ENCODE results near the gene CHMP2A. TPM values are rescaled to one million over a fixed set of nuclear protein-coding genes. Genes with fewer than 3 reads are reported as not detected.
A peak's percentile ranks its signal among the peaks of the same experiment; 100 is the strongest.

CHMP2A gene
- total and polyA plus RNA-seq, 8 donors, result 84.1 to 120 (median 96.2) TPM

GRCh38 chr19:58529405-58529804, 25.5 kb downstream of the CHMP2A start:
- Histone ChIP-seq H3K4me1 (no peaks in the 10 kb centered on the region), H3K4me3 (no peak overlapping the region), H3K27ac (no peak overlapping the region), H3K36me3 (no peaks in the 10 kb centered on the region), H3K27me3 (peaks cover 0 to 10% of the 10 kb centered on the region in 2 donors), H3K9me3 (no peaks in the 10 kb centered on the region)
- intact Hi-C loops (cut with DNase I), result no loop called here
- ATAC-seq (no peak), DNase-seq (no peak)
- TF ChIP-seq, protein P1, sequence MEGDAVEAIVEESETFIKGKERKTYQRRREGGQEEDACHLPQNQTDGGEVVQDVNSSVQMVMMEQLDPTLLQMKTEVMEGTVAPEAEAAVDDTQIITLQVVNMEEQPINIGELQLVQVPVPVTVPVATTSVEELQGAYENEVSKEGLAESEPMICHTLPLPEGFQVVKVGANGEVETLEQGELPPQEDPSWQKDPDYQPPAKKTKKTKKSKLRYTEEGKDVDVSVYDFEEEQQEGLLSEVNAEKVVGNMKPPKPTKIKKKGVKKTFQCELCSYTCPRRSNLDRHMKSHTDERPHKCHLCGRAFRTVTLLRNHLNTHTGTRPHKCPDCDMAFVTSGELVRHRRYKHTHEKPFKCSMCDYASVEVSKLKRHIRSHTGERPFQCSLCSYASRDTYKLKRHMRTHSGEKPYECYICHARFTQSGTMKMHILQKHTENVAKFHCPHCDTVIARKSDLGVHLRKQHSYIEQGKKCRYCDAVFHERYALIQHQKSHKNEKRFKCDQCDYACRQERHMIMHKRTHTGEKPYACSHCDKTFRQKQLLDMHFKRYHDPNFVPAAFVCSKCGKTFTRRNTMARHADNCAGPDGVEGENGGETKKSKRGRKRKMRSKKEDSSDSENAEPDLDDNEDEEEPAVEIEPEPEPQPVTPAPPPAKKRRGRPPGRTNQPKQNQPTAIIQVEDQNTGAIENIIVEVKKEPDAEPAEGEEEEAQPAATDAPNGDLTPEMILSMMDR (IDR thresholded peaks at IDR 0.05), result no peak

- ATAC-seq, result no peak
Measured at GRCh38 chr19:58522709-58523108, 32.2 kb downstream of the CHMP2A start.

GRCh38 chr19:58521651-58522050, 33.3 kb downstream of the CHMP2A start:
- Histone ChIP-seq H3K27ac (peak overlapping the region in 1 of 2 donors; percentile 39), H3K9me3 (no peaks in the 10 kb centered on the region), H3K27me3 (no peaks in the 10 kb centered on the region), H3K36me3 (peaks cover 0 to 9% of the 10 kb centered on the region in 2 donors), H3K4me1 (peaks cover 9 to 30% of the 10 kb centered on the region in 2 donors), H3K4me3 (no peak overlapping the region)
- no peak for DNase-seq
- no peak for ATAC-seq
- intact Hi-C loops (cut with DNase I), result no loop called here
- TF ChIP-seq, protein P1 (IDR thresholded peaks at IDR 0.05), result no peak

More at GRCh38 chr19:58522709-58523108, 32.2 kb downstream of the CHMP2A start:
- intact Hi-C loops (cut with DNase I), result no loop called here
- Histone ChIP-seq H3K4me1 (peaks cover 9 to 20% of the 10 kb centered on the region in 2 donors), H3K27ac (no peak overlapping the region), H3K27me3 (no peaks in the 10 kb centered on the region), H3K9me3 (no peaks in the 10 kb centered on the region), H3K4me3 (no peak overlapping the region), H3K36me3 (no peaks in the 10 kb centered on the region)
- TF ChIP-seq, protein P1 (IDR thresholded peaks at IDR 0.05), result no peak
- no peak for DNase-seq

DNA sequence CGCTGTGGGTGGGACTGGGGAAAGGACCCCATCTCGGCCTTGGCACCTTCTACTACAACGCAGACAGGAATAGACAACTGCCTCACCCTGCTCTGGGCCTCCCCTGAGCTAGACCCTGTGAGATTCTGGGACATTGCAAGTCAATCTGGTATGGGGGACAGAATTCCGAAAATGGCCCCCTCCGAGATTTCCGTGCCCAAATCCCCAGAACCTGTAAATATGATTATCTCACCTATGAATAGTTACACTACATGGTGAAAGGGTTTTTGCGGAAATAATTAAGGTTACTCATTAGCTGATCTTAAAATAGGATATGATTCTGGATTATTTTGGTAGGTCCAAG, 34.7 kb downstream of the CHMP2A start:
- DNase-seq (no peak), ATAC-seq (no peak)
- H3K36me3 ChIP-seq, result peaks cover 0 to 24% of the 10 kb centered on the region in 2 donors
- H3K4me3 ChIP-seq, result peak overlapping the region; percentile 77 to 78
- TF ChIP-seq, protein P1 (IDR thresholded peaks at IDR 0.05), result no peak
- H3K27ac ChIP-seq, result peak overlapping the region; percentile 95 to 97
- peaks cover 9 to 40% of the 10 kb centered on the region in 2 donors for H3K4me1 ChIP-seq
- H3K27me3 ChIP-seq, result no peaks in the 10 kb centered on the region
- intact Hi-C loops (cut with DNase I), result no loop called here
- H3K9me3 ChIP-seq, result no peaks in the 10 kb centered on the region

- Histone ChIP-seq H3K27me3 (no peaks in the 10 kb centered on the region), H3K4me1 (peaks cover 9 to 46% of the 10 kb centered on the region in 2 donors), H3K27ac (peak within 1 kb of the TSS; percentile 95 to 97), H3K9me3 (no peaks in the 10 kb centered on the region), H3K36me3 (peaks cover 0 to 25% of the 10 kb centered on the region in 2 donors), H3K4me3 (peak within 1 kb of the TSS; percentile 77 to 78)
- DNase-seq (peak; percentile 91 to 96 (median 94)), ATAC-seq (peak; percentile 86)
- TF ChIP-seq, protein P1 (IDR thresholded peaks at IDR 0.05), result peak; percentile 53 to 66
- intact Hi-C loops (cut with DNase I), result no loop called here
Measured at GRCh38 chr19:58519355-58520256, 35.3 kb downstream of the CHMP2A start, which contains the start of gene ZBTB45. Gene ZBTB45 (minus strand): TSS chr19:58519810. CDS start chr19:58517673, 2,137 bp downstream.
